Upper lobe of left lung (tissue), 6 donors: ENCODE data around the gene DUSP8. TPM values are rescaled to one million over a fixed set of nuclear protein-coding genes. Genes with fewer than 3 reads are reported as not detected.
"Not testable (repeated sequence)": the region's sequence is repeated elsewhere in the genome, so short reads cannot be mapped to it uniquely, and the experiment has no call there.

Experiments used
- ATAC-seq, 2 donors: fragments of 200-7000 bp; cut with Tn5 transposase; one replicate each; pipeline ENCODE4 v1.9.1; 2022; ENCODE audit warnings: mild to moderate bottlenecking in 2 of 2, moderate library complexity in 2 of 2; ENCODE audit not compliant: low FRiP score in 2 of 2
- DNase-seq, 2 donors: peaks; one replicate each; pipeline ENCODE4 v3.0.0-alpha.2; 2019 to 2020
- H3K27ac ChIP-seq, 4 donors: fragments of 200-600 bp; sonication (generic); one replicate each; pipeline ENCODE4 v1.5.1; 2016 to 2019
- H3K27me3 ChIP-seq, 4 donors: fragments of 200-600 bp; sonication (generic); one replicate each; pipeline ENCODE4 v1.5.1; 2017 to 2019
- H3K36me3 ChIP-seq, 4 donors: fragments of 200-600 bp; sonication (generic); one replicate each; pipeline ENCODE4 v1.5.1; 2016 to 2019
- H3K4me1 ChIP-seq, 4 donors: fragments of 200-600 bp; sonication (generic); one replicate each; pipeline ENCODE4 v1.5.1; 2018 to 2019
- H3K4me3 ChIP-seq, 4 donors: fragments of 200-600 bp; sonication (generic); one replicate each; pipeline ENCODE4 v1.5.1; 2017 to 2019; ENCODE audit warnings: mild to moderate bottlenecking in 2 of 4, moderate library complexity in 1 of 4
- H3K9me3 ChIP-seq, 4 donors: fragments of 200-600 bp; sonication (generic); one replicate each; pipeline ENCODE4 v1.5.1; 2018 to 2019
- CTCF ChIP-seq, 6 experiments: fragments of 450-650 bp in 4 of 6; fragments of 200-600 bp in 2 of 6; sonication (generic) in 2 of 6; IDR thresholded peaks; one replicate each; pipeline ENCODE4 v1.5.1; 2016 to 2019; ENCODE audit warnings: antibody characterized with exemption in 6 of 6
- EP300 ChIP-seq, 4 donors: sonication (generic); formaldehyde crosslinking; IDR thresholded peaks; one replicate each; pipeline ENCODE4 v1.5.1; 2017; ENCODE audit warnings: antibody characterized with exemption in 4 of 4, control low read depth in 2 of 4
- POLR2A ChIP-seq, 4 donors: fragments of 450-650 bp; IDR thresholded peaks; one replicate each; pipeline ENCODE4 v1.5.1; 2016 to 2017; ENCODE audit warnings: antibody characterized with exemption in 4 of 4, mild to moderate bottlenecking in 2 of 4
- POLR2AphosphoS5 ChIP-seq, 2 donors: sonication (generic); formaldehyde crosslinking; IDR thresholded peaks; one replicate each; pipeline ENCODE4 v1.5.1; 2017; ENCODE audit warnings: antibody characterized with exemption in 2 of 2
- WGBS, 2 donors: methylation state at CpG; one replicate each; pipeline ENCODE4 v1.1.5; 2017 to 2018; 5-methylcytosine and 5-hydroxymethylcytosine counted together
- total RNA-seq, 6 donors: library from RNA; depleted of rRNA in 4 of 6; stranded (reverse); fragments of >200 nt in 4 of 6; gene quantifications; one replicate each; pipeline versions ENCODE4 v1.1.0 to v1.2.1, GENCODE V29; 2016 to 2021
- donor health status: DM: no; HTN: no; CAD: no; lungs with moderate emphysema.
- donor health status: DM: no; HTN: yes; CAD: no; lungs with severe emphysema.

Gene DUSP8
- total RNA-seq, 6 donors from 2014 or later = 5.2 to 19.3 (median 13.5) TPM

GRCh38 chr11:1581976-1582375 is 9.9 kb upstream of the DUSP8 start:
- no peaks in the 10 kb centered on the region for H3K4me1 ChIP-seq

GRCh38 chr11:1576825-1577224 is 4.8 kb upstream of the DUSP8 start:
- no peak overlapping the region for H3K4me3 ChIP-seq
- H3K27ac ChIP-seq = no peak overlapping the region
- TF ChIP-seq POLR2AphosphoS5 (IDR thresholded peaks at IDR 0.05) = no peak
- H3K9me3 ChIP-seq = peaks cover 0 to 8% (median 6%) of the 10 kb centered on the region in 4 donors
- 79 to 80% methylated on average over 6 of the region's 6 CpGs for WGBS, 2 donors
- ATAC-seq (no peak), DNase-seq (no peak)
- peaks cover 21 to 26% (median 22%) of the 10 kb centered on the region in 4 donors for H3K4me1 ChIP-seq
- H3K36me3 ChIP-seq = no peaks in the 10 kb centered on the region
- H3K27me3 ChIP-seq = peaks cover 0 to 12% (median 2%) of the 10 kb centered on the region in 4 donors

More at GRCh38 chr11:1581976-1582375, 9.9 kb upstream of the DUSP8 start:
- ATAC-seq (peak in 1 of 2 donors; percentile 19), DNase-seq (no peak)
- Histone ChIP-seq H3K4me3 (no peak overlapping the region), H3K27ac (no peak overlapping the region), H3K36me3 (no peaks in the 10 kb centered on the region), H3K27me3 (no peaks in the 10 kb centered on the region), H3K9me3 (peaks cover 0 to 8% (median 6%) of the 10 kb centered on the region in 4 donors)
- WGBS, 2 donors = 80 to 85% methylated on average over 5 to 9 of the region's 9 CpGs
- TF ChIP-seq POLR2A (IDR thresholded peaks at IDR 0.05) (no peak), EP300 (IDR thresholded peaks at IDR 0.05) (no peak), POLR2AphosphoS5 (IDR thresholded peaks at IDR 0.05) (no peak), CTCF (IDR thresholded peaks at IDR 0.05) (no peak)

- Histone ChIP-seq H3K27me3 (peaks cover 0 to 20% (median 6%) of the 10 kb centered on the region in 4 donors), H3K4me1 (peaks cover 29 to 34% (median 29%) of the 10 kb centered on the region in 4 donors)
- not testable (repeated sequence) for H3K36me3 ChIP-seq, H3K27ac ChIP-seq, ATAC-seq, H3K4me3 ChIP-seq, H3K9me3 ChIP-seq
- peak in 1 of 2 donors; percentile 9 for DNase-seq
- 84 to 89% methylated on average over 16 of the region's 16 CpGs for WGBS, 2 donors
These were observed 3.7 kb upstream of the DUSP8 start for GRCh38 chr11:1575756-1576155.

- H3K27ac ChIP-seq = no peak overlapping the region
These were observed 2.8 kb upstream of the DUSP8 start for GRCh38 chr11:1574933-1575242.

GRCh38 chr11:1574238-1574932 is 2.3 kb upstream of the DUSP8 start:
- Histone ChIP-seq H3K27me3 (peaks cover 0 to 20% (median 6%) of the 10 kb centered on the region in 4 donors), H3K27ac (peak overlapping the region; percentile 75 to 90 (median 82)), H3K36me3 (no peaks in the 10 kb centered on the region), H3K4me1 (peaks cover 30 to 47% (median 36%) of the 10 kb centered on the region in 4 donors), H3K9me3 (peaks cover 0 to 8% (median 6%) of the 10 kb centered on the region in 4 donors), H3K4me3 (peak overlapping the region in 3 of 4 donors; percentile 58 to 61 (median 59))
- ATAC-seq (peak; percentile 39 to 79), DNase-seq (peak in 1 of 2 donors; percentile 95)
- TF ChIP-seq CTCF (IDR thresholded peaks at IDR 0.05) = peak; percentile 93 to 97 (median 96)
- TF ChIP-seq EP300 (IDR thresholded peaks at IDR 0.05) = no peak
- TF ChIP-seq POLR2A (IDR thresholded peaks at IDR 0.05) = no peak
- 0% methylated on average over 6 to 32 of the region's 64 CpGs for WGBS, 2 donors

More at GRCh38 chr11:1574933-1575242, 2.8 kb upstream of the DUSP8 start:
- H3K4me1 ChIP-seq = peaks cover 30 to 42% (median 34%) of the 10 kb centered on the region in 4 donors
- H3K4me3 ChIP-seq = peak overlapping the region in 2 of 4 donors; percentile 58 to 59
- H3K36me3 ChIP-seq = no peaks in the 10 kb centered on the region
- DNase-seq (no peak), ATAC-seq (no peak)
- peaks cover 0 to 8% (median 6%) of the 10 kb centered on the region in 4 donors for H3K9me3 ChIP-seq
- TF ChIP-seq CTCF (IDR thresholded peaks at IDR 0.05) = no peak
- no peak for TF ChIP-seq EP300 (IDR thresholded peaks at IDR 0.05)
- no peak for TF ChIP-seq POLR2AphosphoS5 (IDR thresholded peaks at IDR 0.05)
- no peak for TF ChIP-seq POLR2A (IDR thresholded peaks at IDR 0.05)
- WGBS, 2 donors = 17 to 18% methylated on average over 7 of the region's 7 CpGs
- H3K27me3 ChIP-seq = peaks cover 0 to 20% (median 6%) of the 10 kb centered on the region in 4 donors

- ATAC-seq = peak; percentile 29 to 85
- H3K4me3 ChIP-seq = peak overlapping the region in 3 of 4 donors; percentile 58 to 61 (median 59)
- H3K9me3 ChIP-seq = peaks cover 0 to 8% (median 6%) of the 10 kb centered on the region in 4 donors
- H3K27ac ChIP-seq = peak overlapping the region; percentile 75 to 90 (median 82)
- 4 to 11% methylated on average over 5 to 7 of the region's 7 CpGs for WGBS, 2 donors
- peaks cover 30 to 52% (median 36%) of the 10 kb centered on the region in 4 donors for H3K4me1 ChIP-seq
- no peaks in the 10 kb centered on the region for H3K36me3 ChIP-seq
- H3K27me3 ChIP-seq = peaks cover 0 to 20% (median 6%) of the 10 kb centered on the region in 4 donors
- peak; percentile 79 to 87 for DNase-seq
- TF ChIP-seq CTCF (IDR thresholded peaks at IDR 0.05) (no peak), POLR2AphosphoS5 (IDR thresholded peaks at IDR 0.05) (peak in 1 of 2 donors; percentile 35), EP300 (IDR thresholded peaks at IDR 0.05) (no peak), POLR2A (IDR thresholded peaks at IDR 0.05) (peak in 1 of 4 donors; percentile 55)
These were observed 1.8 kb upstream of the DUSP8 start for GRCh38 chr11:1573903-1574237.
